Activated B cell treated with CpG ODN at 0.5 μM for 24 hours (primary cell): ENCODE results near the gene JUN. TPM values are rescaled to one million over a fixed set of nuclear protein-coding genes. Genes with fewer than 3 reads are reported as not detected.
A peak's percentile ranks its signal among the peaks of the same experiment; 100 is the strongest.

Source experiments
- ATAC-seq: fragments of 200-7000 bp; cut with Tn5 transposase; one replicate; pipeline ENCODE4 v1.10.0; 2021; ENCODE audit warnings: low read depth, mild to moderate bottlenecking, moderate library complexity
- CTCF ChIA-PET: fragments of 350-600 bp; sonication (Branson Sonifier 250); formaldehyde crosslinking; loops from one replicate; lab custom pipeline; 2021; ENCODE audit warnings: antibody characterized with exemption; lab: Charles Lee
- POLR2A ChIA-PET: fragments of 350-600 bp; sonication (Branson Sonifier 250); formaldehyde crosslinking; loops from one replicate; lab custom pipeline; 2021; ENCODE audit warnings: antibody characterized with exemption; lab: Charles Lee
- DNase-seq: peaks from one replicate; pipeline ENCODE4 v3.0.0; 2022
- H3K27ac Mint-ChIP-seq: one replicate; pipeline ENCODE4 v1.8.0; 2020; ENCODE audit warnings: mixed read lengths
- H3K27me3 Mint-ChIP-seq: one replicate; pipeline ENCODE4 v1.8.0; 2021; ENCODE audit warnings: mixed read lengths
- H3K36me3 Mint-ChIP-seq: one replicate; pipeline ENCODE4 v1.8.0; 2021; ENCODE audit warnings: low read depth, mixed read lengths
- H3K4me1 Mint-ChIP-seq: one replicate; pipeline ENCODE4 v1.8.0; 2021; ENCODE audit warnings: mixed read lengths
- H3K4me3 Mint-ChIP-seq: one replicate; pipeline ENCODE4 v1.8.0; 2020; ENCODE audit warnings: mild to moderate bottlenecking, mixed read lengths
- H3K9me3 Mint-ChIP-seq: one replicate; pipeline ENCODE4 v1.8.0; 2020; ENCODE audit warnings: mixed read lengths
- CTCF ChIP-seq: fragments of 200-600 bp; IDR thresholded peaks from one replicate; pipeline ENCODE4 v1.8.0; 2022; ENCODE audit warnings: antibody characterized with exemption, mild to moderate bottlenecking
- intact Hi-C: fragments of 100-400 bp; cut with micrococcal nuclease; formaldehyde crosslinking; loops from one replicate; pipeline ENCODE4 v1.15.1; 2024
- total RNA-seq: library from RNA; stranded (reverse); gene quantifications from 2 replicates; pipeline ENCODE4 v1.2.3, GENCODE V29; 2022

Gene JUN
- total RNA-seq, 1 donor from 2014 or later = 36.6 TPM

DNA sequence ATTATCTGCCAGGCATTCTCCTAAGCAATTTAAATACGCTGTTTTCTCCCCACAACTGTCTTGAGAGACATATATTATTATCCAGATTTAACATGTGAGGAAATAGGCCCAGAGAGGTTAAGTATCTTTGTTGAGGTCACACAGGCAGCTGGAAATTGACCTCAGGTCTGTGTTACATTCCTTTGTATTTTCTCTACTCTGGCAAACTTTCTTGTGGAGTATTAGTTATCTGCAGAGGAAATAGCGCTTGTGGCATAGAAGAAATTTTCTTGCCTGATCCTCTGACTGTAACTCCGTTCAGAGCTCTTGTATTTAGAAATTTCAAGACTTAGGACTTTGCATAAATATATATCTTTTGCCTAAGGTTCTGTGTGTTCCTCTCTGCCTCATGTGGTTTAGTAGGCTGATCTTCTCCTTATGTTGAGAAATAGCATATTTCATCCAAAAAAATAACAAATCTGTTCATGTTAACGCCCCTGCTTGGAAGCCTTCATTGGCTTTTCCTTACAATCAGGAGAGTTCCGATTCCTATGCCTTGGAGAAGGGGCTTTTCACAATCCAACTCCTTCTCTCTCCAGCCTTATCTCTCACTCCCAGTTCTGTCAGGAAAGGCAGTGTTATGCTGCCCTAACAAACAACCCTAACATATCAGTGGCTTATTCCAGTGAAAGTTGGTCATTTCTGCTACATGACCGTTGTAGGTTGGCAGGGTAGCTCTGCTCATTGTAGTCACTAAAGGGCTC lies 2.5 kb upstream of the JUN start:
- no peak for ATAC-seq
- POLR2A ChIA-PET = interaction anchor here (0.8 to 5.8 kb wide), 18 partner anchors 13 to 911 kb away, joined by 3 to 74 read pairs (median 18); partner anchors contain the start of gene FGGY
- Mint-ChIP-seq H3K4me1 (peaks cover 34% of the 10 kb centered on the region), H3K36me3 (peaks cover 58% of the 10 kb centered on the region), H3K27ac (peak overlapping the region; percentile 99), H3K27me3 (no peaks in the 10 kb centered on the region), H3K4me3 (peak overlapping the region; percentile 8), H3K9me3 (peaks cover 5% of the 10 kb centered on the region)
- no peak for TF ChIP-seq CTCF
- DNase-seq = no peak
- intact Hi-C loops = no loop called here
- CTCF ChIA-PET = interaction anchor here (1.0 to 1.7 kb wide), 4 partner anchors 32 to 913 kb away, joined by 3 to 14 read pairs (median 5); no protein-coding TSS in a partner anchor

- DNase-seq = peak; percentile 50
- H3K9me3 Mint-ChIP-seq = peaks cover 5% of the 10 kb centered on the region
- ATAC-seq = no peak
- no peak for TF ChIP-seq CTCF
- peak overlapping the region; percentile 96 for H3K4me3 Mint-ChIP-seq
- ChIA-PET POLR2A (interaction anchor here (0.6 to 5.8 kb wide), 29 partner anchors 12 to 974 kb away, joined by 3 to 74 read pairs (median 8); partner anchors contain the start of gene FGGY), CTCF (interaction anchor here (0.6 to 1.8 kb wide), 10 partner anchors 13 to 974 kb away, joined by 3 to 14 read pairs (median 4); no protein-coding TSS in a partner anchor)
- H3K4me1 Mint-ChIP-seq = peaks cover 36% of the 10 kb centered on the region
- intact Hi-C loops = loop anchor here (1.0 to 2.0 kb wide), 8 partner anchors 31 to 914 kb away; partner anchors contain the start of gene MYSM1
- H3K27ac Mint-ChIP-seq = peak overlapping the region; percentile 99
- no peaks in the 10 kb centered on the region for H3K27me3 Mint-ChIP-seq
- H3K36me3 Mint-ChIP-seq = peaks cover 54% of the 10 kb centered on the region
Measured at GRCh38 chr1:58785442-58786058, 1.7 kb upstream of the JUN start.

DNA sequence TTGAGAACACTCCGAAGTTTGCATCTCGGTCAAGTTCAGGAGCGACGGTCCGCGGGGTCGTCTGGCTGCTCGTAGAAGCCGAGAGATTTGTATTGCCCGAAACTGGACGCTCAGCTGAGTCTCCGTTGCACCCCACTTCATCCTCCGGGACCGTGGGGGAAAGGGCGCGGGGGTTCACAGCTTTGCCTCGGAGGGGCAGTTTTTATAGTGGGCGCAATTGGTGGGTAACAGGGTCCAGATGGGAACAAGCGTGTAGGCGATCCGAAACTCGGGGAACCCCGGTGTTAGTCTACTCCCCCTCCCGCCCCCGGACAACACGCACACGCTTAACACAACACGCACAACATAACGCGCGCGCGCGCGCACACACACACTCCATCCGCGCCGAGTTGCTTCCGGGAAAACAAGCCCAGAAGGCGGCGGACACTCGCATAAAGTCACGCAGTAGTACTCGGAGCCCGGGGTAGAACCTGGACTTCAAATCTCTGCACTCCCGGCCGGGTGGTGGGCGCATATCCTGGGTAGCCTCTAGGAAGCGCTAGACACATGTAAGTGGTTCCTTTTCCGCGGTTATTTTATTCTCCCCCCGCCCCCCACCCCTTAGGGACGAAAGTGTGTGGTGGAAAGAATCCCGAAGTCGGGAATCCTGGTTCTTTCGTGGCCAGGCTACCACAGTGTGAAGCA lies 1.1 kb upstream of the JUN start:
- H3K9me3 Mint-ChIP-seq = peaks cover 5% of the 10 kb centered on the region
- POLR2A ChIA-PET = interaction anchor here (0.6 to 5.8 kb wide), 42 partner anchors 11 to 975 kb away, joined by 3 to 74 read pairs (median 8); partner anchors contain the start of genes FGGY and MYSM1
- no peak for TF ChIP-seq CTCF
- peaks cover 41% of the 10 kb centered on the region for H3K4me1 Mint-ChIP-seq
- DNase-seq (peak; percentile 75), ATAC-seq (peak; percentile 16)
- H3K27me3 Mint-ChIP-seq = no peaks in the 10 kb centered on the region
- peak overlapping the region; percentile 99 for H3K27ac Mint-ChIP-seq
- CTCF ChIA-PET = interaction anchor here (0.6 to 4.0 kb wide), 10 partner anchors 12 to 974 kb away, joined by 3 to 36 read pairs (median 6); no protein-coding TSS in a partner anchor
- H3K4me3 Mint-ChIP-seq = peak overlapping the region; percentile 96
- H3K36me3 Mint-ChIP-seq = peaks cover 56% of the 10 kb centered on the region
- intact Hi-C loops = loop anchor here (1.0 to 2.0 kb wide), 20 partner anchors 31 to 1029 kb away; partner anchors contain the start of genes HOOK1, MYSM1 and OMA1

DNA sequence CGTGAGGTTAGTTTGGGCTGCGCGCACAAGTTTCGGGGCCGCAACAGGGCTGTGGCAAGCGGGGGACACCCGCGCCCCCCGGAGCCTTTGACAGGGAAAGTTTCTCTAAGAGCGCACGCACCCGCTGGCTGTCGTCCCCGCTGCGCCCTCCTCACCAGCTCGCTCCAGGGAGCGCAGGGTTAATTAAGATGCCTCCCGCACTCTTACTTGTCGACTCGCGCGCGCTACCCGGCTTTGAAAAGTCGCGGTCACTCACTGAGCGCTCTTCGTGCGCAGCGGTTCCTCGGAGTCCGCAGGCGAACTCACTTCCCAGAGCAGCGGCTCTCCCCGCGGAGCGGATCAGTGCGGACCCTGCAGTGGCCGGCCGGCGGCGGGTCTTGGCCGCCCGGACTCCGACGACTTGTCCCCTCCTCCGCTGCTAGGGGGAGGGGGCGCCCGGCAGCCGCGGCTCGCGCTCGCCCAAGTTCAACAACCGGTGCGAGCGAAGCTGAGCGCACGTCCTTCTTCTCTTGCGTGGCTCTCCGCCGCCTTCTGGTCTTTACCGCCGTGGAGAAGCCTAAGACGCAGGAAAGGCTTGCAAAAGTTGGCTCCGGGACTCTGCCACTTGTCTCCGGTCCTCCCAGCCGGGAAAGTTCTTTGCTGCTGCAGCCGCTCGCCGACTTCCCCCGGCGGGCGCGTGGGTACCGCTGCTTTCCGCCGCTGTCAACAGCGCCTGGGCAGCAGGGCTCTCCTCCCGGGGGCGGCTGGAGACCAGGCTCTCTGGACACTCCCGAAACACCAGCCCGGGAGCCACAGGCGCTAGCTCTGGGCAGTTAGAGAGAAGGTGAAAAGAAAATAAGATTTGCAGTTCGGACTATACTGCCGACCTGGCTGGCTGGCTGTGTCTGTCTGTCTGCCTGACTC lies 506 bp downstream of the JUN start:
- TF ChIP-seq CTCF = no peak
- Mint-ChIP-seq H3K27me3 (no peaks in the 10 kb centered on the region), H3K9me3 (peaks cover 5% of the 10 kb centered on the region), H3K27ac (peak overlapping the region; percentile 99), H3K4me3 (peak overlapping the region; percentile 96), H3K36me3 (peaks cover 44% of the 10 kb centered on the region), H3K4me1 (peaks cover 38% of the 10 kb centered on the region)
- intact Hi-C loops = no loop called here
- peak; percentile 1 for ATAC-seq
- ChIA-PET CTCF (interaction anchor here (1.4 to 4.0 kb wide), 3 partner anchors 263 to 915 kb away, joined by 6 to 36 read pairs (median 7); no protein-coding TSS in a partner anchor), POLR2A (interaction anchor here (0.6 to 5.8 kb wide), 52 partner anchors 10 to 976 kb away, joined by 3 to 74 read pairs (median 6); partner anchors contain the start of genes FGGY, MYSM1 and OMA1)
- peak; percentile 61 for DNase-seq
